ENCODE results near the gene SMYD1.

The SMYD1 gene

DNA sequence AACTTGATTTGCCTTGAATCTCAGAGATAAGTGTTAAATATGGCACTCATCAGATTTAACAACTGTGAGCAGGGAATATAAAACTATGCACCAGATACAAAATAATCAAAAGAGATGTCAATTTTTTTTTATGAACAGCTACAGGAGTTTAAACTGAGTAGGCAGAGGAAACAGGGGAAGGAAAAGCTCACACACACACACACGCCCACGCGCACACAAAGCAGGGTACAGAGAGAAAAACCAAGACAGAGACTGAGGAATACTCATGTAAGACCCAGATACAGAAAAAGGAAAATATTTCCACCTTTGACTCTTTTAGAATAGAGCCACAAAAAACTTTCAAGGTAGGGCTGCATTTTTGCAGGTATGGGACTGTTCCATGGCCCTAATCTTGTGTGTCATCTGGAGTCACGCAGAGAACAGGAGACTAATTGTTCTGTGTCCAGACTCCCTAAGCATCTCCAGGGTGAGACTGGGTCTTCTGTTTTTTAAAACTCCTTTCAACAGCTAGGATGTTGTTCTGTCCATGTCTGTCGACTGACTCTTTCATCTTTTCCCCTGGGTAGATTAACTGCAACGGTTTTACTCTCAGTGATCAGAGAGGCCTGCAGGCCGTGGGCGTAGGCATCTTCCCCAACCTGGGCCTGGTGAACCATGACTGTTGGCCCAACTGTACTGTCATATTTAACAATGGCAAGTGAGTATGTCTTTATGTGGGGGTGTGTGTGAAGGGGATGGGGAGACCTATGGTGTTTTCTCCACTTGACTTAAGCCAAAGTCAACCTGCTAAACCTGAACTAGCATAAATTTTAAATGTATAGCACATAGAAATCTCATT is 23.0 kb downstream of the SMYD1 start:
- DNase-seq, result peak; percentile 44

DNA sequence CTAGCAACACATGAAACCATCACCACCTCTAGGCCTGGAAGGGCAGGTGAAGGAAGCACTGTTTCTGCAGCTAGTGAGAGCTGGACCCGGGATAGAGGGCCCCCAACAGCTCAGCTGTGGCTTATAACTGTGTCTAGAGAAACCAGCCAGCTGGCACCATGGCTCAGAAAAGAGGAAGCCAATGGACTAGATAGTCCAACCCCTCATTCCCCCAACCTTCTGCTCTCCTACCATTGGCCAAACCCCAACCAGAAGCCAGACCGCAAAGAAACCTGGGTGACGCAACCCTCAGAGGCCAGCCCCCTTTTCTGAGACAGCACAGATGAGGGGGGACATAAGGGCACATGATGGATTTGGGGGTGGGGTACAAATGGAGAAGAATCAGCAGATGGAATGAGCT is 24.3 kb downstream of the SMYD1 start:
- no peak for DNase-seq

DNA sequence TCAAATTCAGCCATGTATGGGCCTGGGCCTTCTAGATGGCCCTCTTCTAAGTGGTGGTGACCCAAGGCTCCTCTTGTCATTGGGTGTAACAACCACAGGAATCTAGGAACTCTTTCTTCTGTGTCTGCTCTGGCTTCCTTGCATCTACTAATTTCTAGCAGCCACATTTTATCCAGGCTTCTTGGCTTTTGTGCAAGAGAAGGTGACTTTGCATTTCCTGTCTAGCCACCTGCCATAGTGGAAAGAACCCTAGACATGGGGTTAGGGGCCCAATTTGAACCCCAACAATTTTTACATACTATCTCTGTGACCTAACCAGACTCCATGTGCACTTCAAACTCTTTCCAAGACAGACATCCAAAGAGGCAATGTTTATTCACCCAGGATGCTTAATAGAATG is 25.1 kb downstream of the SMYD1 start:
- DNase-seq, result no peak

DNA sequence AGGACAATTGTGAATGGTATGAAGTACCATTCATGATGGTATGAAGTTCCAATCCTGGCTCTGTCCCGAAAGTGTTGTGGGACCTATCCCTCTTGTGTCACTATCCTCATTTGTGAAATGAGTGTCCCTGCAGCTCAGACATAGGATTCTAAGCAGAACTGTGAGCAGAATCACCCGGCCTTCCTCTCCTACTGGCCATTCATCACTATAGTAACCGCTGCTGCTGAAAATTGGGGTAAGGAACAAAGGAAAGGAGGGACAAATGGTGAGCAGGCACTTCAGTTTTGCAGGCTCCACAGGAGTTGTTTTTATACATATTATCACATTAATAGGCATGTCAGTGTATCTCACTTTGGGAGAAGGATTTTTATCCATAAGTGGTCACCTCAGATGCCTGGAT is 27.4 kb downstream of the SMYD1 start:
- no peak for DNase-seq

DNA sequence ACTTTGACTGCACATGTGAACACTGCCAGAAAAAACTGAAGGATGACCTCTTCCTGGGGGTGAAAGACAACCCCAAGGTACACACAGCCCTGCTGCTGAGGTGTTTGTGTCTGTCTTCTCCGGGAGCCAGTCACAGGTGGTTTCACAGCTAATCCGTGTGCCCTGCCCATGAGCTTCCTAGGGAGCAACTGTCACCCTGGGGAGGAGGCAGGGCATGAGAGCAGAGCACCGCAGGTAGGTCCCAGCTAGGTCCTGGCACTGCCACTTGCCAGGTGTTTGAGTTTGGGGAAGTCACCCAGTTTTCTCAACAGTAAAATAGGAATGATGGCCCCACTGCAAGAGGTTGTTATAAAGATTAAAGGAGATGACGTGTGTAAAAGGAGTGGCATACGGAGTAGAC is 29.1 kb downstream of the SMYD1 start:
- DNase-seq, result no peak

DNA sequence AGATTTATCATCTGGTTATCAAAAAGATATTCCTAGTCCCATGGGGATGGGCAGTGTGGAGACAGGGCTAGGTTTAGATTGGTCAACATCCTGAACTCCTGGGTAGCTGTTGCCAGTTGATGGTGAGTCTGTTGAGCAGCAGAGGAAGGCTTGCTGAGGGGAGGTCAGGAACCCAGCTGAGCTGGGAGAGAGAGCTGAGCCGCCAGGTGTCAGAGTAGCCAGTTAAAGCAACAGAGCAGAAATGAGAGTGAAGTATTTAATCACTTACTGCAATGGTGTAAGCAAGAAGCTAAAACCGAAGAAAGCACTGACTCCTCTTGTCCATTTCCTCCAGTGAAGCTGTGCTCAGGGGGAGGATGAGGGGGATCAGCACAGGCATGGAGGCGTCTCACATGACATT is 29.6 kb downstream of the SMYD1 start:
- DNase-seq, result no peak

DNA sequence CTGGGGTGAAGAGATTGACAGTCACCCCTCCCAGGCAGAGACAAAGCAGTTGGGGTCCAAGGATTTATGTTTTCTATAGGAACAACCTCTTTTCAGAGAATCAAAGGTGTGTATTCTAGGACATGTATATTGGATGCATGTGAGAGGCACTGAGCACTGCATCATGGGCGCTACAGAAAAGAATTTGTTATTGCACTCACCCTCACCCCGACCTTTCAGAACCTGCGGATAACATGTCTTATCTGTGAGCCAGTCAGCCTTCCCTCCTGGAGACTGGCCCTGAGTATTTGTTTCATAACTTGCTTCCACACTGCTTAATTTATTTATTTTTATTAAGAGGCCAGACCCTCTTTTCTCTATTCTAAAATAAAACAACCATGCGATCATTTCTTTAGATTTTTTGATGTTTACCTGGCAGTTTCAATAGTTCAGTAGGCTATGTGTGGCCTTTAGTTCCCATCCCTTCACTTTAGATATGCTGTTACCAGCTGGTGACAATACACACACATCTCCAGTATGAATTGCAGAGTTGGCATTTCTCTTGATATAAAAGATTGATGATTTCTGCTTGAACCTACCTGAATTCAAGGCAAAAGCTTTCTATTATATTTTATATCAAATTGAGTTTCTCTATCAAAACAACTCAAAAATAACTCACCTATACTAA is 30.4 kb downstream of the SMYD1 start:
- no peak for DNase-seq

DNA sequence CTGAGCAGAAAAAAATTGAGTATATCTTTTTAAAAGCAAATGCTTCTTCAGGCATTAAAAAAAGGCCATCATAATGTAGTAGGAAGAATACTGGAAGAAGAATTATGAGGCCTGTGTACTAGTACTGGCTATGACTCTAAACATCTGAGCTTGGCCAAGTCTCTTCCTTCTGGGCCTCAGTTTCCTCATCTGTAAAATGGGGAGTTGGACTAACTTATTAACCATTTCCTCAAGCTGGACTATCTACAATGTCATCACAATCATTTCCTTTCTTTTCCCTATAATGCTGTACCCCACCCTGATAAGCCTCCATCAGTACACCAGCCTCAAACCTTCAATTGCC is 30.9 kb downstream of the SMYD1 start:
- no peak for DNase-seq

DNA sequence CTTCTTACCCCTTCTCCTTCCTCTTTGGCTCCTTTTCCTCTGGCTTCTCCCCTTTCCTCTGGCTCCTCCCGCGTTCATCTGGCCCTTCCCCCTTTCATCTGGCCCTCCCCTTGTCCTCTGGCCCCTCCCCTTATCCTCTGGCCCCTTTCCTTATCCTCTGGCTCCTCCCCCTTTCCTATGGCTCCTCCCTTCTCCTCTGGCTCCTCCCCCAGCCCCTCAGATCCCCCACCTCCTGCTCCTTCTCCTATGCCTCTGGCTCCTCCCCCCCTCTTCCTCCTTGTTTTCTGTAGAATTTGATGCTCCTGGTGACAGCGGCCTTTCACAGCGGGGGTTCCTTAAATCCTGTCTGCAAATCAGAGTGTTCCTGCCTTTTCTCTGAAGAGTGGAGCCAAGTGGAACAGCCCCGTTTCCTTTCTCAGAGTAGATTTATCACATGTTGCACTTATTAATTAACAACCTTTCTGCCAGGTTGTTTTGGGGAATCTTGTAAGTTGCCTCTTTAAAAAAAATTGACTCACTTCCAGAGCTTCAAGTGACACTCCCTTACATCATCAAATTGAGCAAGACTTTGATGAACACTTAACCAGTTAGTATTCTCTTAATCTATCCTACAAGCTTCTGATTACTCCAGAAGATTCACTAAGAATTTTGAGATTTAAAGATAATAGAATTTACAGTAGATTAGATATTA is 32.3 kb downstream of the SMYD1 start:
- peak; percentile 31 for DNase-seq

DNA sequence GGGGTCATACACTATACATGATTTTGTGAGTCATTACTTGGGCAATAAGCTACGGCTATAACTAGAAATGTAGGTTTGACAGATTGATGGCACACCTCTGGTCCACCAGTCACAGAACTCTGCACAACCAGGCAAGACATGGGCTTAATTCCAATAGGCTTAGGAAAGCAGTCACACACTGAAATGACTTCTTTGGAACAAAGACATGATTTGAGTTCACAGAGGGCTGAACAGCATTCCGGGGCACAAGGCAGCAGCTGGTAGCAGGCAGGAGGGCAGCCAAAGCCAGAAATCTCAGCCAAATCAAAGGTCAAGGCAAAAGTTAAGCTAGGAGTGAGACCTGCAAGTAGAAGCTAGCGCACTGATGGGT is 32.8 kb downstream of the SMYD1 start:
- DNase-seq, result no peak

DNA sequence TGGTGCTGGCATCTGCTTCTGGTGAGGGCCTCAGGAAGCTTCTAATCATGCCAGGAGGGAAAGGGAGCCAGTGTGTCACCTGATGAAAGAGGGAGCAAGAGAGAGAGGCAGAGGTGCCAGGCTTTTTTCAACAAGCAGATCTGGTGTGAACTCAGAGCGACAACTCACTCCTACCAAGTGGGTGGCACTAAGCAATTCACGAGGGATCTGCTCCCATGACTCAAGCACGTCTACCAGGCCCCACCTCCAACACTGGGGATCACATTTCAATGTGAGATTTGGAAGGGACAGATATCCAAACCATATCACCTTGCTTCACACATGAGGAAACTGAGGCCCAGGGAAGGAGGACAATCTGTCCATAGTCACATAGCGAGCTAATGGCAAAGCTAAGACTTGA is 41.2 kb downstream of the SMYD1 start:
- no peak for DNase-seq

DNA sequence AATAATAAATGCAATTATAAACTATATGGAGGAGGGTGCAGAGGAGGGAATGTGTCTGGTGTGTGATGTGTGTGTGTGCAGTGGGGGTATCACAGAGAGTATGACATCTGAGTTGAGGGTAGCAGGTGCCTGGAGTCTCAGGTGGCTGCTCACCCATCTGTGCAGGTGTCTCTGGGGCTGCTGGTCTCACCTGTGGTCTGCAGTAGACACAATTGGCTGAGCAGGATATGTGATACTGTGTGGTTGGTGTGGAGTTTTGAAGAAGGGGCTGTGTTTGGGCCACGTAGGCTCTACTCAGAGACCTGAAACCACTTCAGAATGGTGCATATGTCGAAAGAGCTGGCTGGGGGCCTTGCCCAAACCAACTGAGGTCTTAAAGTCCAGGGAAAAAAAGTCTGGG is 43.2 kb downstream of the SMYD1 start:
- DNase-seq, result no peak

DNA sequence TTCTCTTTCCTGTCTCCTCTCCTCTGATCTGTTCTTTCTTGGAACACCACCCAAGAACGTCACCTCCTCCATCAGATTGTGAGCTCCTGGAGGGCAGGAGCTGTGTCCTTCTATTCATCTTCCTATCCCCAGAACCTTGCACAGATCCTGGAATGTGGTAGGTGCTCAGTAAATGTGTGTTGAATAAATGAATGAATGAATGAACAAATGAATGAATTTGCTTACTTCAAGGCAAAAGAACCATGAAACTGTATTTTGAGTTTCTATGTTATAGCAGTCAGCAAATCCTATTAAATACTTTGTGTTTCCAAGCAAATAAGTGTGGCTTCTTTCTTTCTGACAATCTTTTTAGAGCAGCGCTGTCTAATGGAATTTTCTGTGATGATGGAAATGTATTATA is 45.4 kb downstream of the SMYD1 start:
- no peak for DNase-seq

DNA sequence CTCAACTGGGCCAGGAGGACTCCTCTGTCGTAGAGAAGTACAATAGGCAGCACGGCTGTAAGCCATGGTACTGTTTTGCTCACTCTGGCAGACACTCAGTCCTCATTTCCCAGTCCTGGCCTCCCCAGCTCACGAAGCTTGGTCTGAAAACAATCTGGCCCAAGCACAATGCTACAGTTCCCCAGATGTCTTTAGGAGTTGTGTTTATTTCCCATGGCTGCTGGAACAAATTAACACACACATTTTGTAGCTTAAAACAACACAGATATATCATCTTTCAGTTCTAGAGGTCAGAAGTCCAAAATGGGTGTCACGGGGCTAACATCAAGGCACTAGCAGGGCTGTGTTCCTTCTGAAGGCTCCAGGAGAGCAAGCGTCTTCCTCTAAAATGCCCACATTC is 47.3 kb downstream of the SMYD1 start:
- DNase-seq, result no peak

DNA sequence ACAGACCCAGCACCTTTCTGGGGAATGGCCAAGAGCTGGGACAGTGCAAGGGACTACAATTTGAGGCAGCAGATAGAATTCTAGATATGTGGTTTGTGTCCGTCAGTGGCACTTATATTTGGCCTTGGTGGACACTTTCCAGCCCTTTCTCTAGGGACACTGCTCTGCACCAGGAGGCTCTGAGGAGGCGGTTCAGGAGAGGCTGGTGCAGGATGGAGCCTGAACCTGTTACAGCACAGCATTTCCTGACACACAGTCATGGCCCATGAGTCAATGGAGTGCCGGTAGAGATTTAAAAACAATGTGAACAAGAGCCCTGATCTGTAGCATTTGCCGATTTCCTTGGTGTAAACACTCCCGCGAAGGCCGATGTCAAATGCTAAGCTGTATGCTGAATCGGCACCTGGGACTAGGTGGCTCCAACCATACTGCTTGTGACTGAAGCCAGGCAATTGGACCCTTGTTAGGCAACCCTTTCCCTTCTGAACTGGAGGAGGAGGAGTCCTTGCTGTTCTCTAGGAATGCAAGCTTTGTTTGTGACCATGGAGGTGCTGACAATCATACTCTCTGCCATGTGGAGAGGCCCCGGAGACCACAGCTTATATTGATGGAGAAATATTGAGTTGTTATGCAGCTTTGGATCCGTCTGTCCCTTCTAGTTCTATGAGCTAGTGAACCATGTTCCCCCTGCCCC is 48.3 kb downstream of the SMYD1 start:
- no peak for DNase-seq

DNA sequence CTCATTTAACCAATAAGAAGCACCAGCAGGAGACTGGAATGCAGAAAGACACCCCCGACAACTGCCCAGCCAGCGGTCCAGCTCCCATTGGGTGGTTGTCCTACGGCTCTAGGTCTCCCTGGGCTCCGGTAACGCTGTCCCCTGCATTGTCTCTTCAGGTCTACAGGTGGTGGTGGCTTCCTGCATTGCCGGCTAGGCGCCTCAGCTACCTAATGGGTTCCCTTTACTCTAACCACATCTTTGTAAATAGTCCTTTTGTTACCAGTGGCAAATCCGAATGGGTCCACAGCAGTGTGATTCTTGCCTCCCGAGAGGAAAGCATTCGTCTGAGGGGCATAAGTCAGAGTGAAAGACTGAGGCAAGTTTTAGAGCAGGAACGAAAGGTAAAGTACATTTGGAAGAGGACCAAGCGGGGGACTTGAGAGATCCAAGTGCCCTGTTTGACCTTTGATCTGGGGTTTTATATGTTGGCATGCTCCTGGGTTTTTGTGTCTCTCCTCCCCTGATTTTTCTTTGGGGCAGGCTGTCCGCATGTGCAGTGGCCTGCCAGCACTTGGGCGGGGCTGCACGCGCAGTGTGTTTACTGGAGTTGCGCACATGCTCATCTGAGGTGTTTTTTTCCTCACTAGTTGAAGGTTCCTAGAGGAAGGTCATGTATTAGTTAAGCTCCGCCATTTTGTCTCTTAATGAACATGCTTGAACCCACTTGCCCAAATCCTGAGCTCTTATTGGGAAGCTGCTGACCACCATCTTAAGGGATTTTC is 49.2 kb downstream of the SMYD1 start:
- no peak for DNase-seq

DNA sequence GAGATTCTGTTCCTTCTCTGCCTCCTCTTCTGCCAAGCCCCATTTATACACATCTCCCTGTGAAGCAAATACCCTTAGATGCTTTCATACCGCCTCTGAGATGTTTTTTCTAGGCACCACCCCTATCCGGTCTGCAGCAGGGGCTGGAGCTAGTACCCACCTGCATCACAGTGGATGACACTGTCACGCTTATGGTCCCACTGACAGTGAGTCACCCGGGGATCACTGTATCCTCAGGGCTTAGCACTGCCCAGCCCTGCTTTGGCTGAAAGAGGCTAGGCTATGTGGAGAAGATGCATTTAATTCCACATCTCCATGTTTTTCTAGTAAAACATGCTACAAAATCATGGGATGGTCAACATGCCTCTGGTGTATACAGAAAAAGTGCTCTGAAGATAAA is 50.3 kb downstream of the SMYD1 start:
- DNase-seq, result no peak

DNA sequence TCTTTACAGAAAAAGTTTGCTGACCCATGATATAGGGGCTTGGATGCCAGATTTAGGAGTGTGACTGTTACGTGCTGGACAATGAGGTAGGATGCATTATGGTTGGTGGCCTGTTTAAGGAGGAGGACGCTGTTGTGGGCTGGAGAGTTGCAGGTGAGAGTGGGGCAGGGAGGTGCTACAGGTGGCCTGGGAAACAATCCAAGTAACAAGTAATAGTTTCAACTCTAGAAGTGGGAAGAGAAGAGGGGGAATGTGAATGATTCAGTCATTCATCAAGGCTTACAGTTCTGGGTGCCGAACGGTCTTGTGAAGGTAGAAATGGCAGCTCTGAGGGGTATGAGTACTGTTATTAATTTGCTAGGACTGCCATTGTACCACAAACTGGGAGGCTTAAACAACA is 54.1 kb downstream of the SMYD1 start:
- DNase-seq, result no peak

DNA sequence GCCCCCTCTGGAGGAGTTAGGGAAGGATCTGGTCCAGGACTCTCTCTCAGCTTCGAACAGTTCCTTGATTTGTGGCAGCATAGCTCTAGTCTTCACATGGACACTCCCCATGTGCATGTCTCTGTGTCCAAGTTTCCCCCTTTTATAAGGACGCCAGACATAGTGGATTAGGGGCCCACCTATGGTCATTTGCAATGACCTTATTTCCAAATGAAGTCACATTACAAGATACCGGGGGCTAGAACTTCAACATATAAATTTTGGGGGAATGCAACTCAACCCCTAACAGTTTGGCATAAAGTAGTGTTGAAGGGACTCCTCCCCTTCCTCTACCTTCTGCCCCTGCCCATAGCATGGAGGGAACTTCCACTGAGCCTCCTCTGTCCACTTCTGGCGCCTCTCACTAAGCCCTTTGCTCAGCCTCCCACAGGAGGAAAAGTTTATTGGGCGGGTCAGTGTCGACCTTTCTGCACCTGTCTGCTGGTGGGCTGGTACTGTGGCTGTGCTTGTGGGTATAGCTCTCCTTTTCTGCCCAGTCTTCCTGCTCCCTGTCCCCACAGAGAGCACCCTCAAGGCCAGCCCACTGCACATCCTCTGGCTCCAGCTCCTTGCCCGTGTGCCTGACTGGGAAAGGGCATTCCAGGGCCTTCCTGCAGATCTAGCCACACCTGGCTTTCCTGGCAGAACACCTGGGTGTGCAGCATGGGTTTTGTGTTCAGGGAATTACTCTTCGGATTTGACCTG is 54.7 kb downstream of the SMYD1 start:
- DNase-seq, result no peak

DNA sequence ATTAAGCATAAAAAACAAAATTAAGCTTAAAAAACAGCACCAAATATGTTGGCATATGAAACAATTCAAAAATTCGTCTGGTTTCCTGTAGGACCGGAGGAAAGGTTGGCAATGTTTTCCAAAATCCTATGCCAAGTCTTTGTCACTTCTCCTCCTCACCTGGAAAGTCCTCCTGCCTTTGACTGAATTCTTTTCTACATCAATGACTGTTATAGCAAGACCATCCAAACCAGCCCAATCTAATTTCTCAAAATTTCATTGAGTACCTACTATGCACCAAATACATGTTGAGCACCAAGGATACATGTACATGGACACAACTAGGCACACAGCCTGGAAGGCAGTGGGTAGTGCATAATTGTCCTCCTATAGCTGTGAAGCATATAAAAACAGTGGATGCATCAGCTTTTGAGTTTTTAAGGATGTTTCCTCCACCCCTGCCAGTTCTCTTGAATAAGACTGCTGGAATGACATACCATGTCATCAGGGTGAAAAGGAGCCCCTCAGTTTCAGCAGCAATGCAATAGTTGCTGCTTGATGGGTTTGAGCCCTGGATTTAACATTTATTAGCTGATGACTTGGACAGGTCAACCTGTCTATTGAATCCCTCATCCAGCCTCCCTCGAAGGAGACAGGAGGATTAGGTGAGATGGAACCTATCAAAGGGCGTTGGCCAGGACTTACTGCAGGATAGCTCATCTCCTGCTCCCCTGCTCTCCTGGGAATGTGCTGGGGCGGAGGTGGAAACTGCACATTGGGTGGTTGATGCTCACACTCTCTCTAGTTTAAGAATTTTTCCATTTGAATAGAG is 55.7 kb downstream of the SMYD1 start:
- DNase-seq, result no peak

All from stimulated activated CD8-positive, alpha-beta memory T cell treated with anti-CD3 and anti-CD28 coated beads, Interleukin-4, amount 100 ng/mL, for 48 hours (primary cell).